Endothelial cell of umbilical vein (primary cell): Measurements from ENCODE around the gene NOPCHAP1. TPM values are rescaled to one million over a fixed set of nuclear protein-coding genes. Genes with fewer than 3 reads are reported as not detected.

Experiments
- BruUV-seq: library from RNA; stranded (reverse); fragments of 400-500 nt; replicated peaks from 2 replicates; lab custom pipeline; 2021; lab: Mats Ljungman, UMichigan
- CTCF ChIA-PET: fragments of 300-600, 350-600 bp; sonication (Branson Sonifier 250); formaldehyde crosslinking; loops from one replicate; lab custom pipeline; 2021; ENCODE audit warnings: antibody characterized with exemption, inconsistent platforms; lab: Charles Lee
- POLR2A ChIA-PET: fragments of 300-600, 350-600 bp; sonication (Branson Sonifier 250); formaldehyde crosslinking; loops from one replicate; lab custom pipeline; 2021; ENCODE audit warnings: antibody characterized with exemption, inconsistent platforms; lab: Charles Lee
- DNase-seq: peaks from one replicate; pipeline ENCODE4 v3.0.0-alpha.2; 2011; ENCODE audit warnings: low read depth, low spot score
- FAIRE-seq: peaks from 2 replicates; lab custom pipeline; 2011; peaks lifted over from hg19 to GRCh38; lab: Jason Lieb, UNC
- H2AFZ ChIP-seq: 2 replicates; pipeline ENCODE4 v1.6.0; 2012; ENCODE audit warnings: low read depth, low read length, control low read depth, inconsistent platforms
- H3K27ac ChIP-seq: 2 replicates; pipeline ENCODE4 v1.5.1; 2011; ENCODE audit warnings: low read depth, mild to moderate bottlenecking, control low read depth, low read length, moderate library complexity; ENCODE audit not compliant: insufficient read depth
- H3K27me3 ChIP-seq, 2 experiments: 2 replicates each; pipeline versions ENCODE4 v1.6.0 to v1.6.1; 2011; ENCODE audit warnings: low read length in 2 of 2, mixed read lengths in 1 of 2; ENCODE audit not compliant: control insufficient read depth in 2 of 2, insufficient read depth in 2 of 2
- H3K36me3 ChIP-seq, 2 experiments: 2 replicates in 1 of 2; 3 replicates in 1 of 2; pipeline ENCODE4 v1.5.1; 2011; ENCODE audit warnings: low read length in 2 of 2, mild to moderate bottlenecking in 1 of 2, moderate library complexity in 1 of 2; ENCODE audit not compliant: control insufficient read depth in 2 of 2, insufficient read depth in 2 of 2; ENCODE audit errors: extremely low read depth in 1 of 2
- H3K4me1 ChIP-seq: 3 replicates; pipeline ENCODE4 v1.5.1; 2011; ENCODE audit warnings: mild to moderate bottlenecking, low read length; ENCODE audit not compliant: control insufficient read depth, insufficient read depth; ENCODE audit errors: extremely low read depth
- H3K4me2 ChIP-seq: 2 replicates; pipeline ENCODE4 v1.6.1; 2011; ENCODE audit warnings: low read length, control low read depth, mixed read lengths; ENCODE audit not compliant: insufficient read depth
- H3K4me3 ChIP-seq, 3 experiments: fragments of 200-600 bp in 1 of 3; sonication (generic), shearing (Covaris generic) in 1 of 3; replicated peaks in 1 of 3; 2 replicates each; pipeline ENCODE4 v1.5.1; 2011 to 2016; ENCODE audit warnings: control low read depth in 3 of 3, low read length in 3 of 3, mild to moderate bottlenecking in 2 of 3, inconsistent platforms in 1 of 3, low read depth in 1 of 3, moderate library complexity in 1 of 3; ENCODE audit not compliant: insufficient read depth in 1 of 3
- H3K79me2 ChIP-seq: 2 replicates; pipeline ENCODE4 v1.6.0; 2012; ENCODE audit warnings: low read length, inconsistent platforms; ENCODE audit not compliant: control insufficient read depth, insufficient read depth
- H3K9ac ChIP-seq: replicated peaks from 2 replicates; pipeline ENCODE3; 2011; ENCODE audit warnings: low read length, control low read depth; ENCODE audit not compliant: insufficient read depth; ENCODE audit errors: extremely low read depth
- H3K9me1 ChIP-seq: replicated peaks from 3 replicates; pipeline ENCODE4 v1.6.0; 2011; ENCODE audit warnings: mild to moderate bottlenecking, low read length; ENCODE audit not compliant: control insufficient read depth, insufficient read depth; ENCODE audit errors: extremely low read depth
- H3K9me3 ChIP-seq: replicated peaks from 2 replicates; pipeline ENCODE4 v1.5.1; 2012; ENCODE audit warnings: low read length, inconsistent platforms; ENCODE audit not compliant: control insufficient read depth, insufficient read depth
- H4K20me1 ChIP-seq: replicated peaks from 2 replicates; pipeline ENCODE3; 2011; ENCODE audit warnings: mild to moderate bottlenecking, low read length; ENCODE audit not compliant: control insufficient read depth, insufficient read depth; ENCODE audit errors: extremely low read depth
- CTCF ChIP-seq, 2 donors: IDR thresholded peaks; 1 replicate in 1 of 2; 2 replicates in 1 of 2; pipeline ENCODE4 v1.5.1; 2011; ENCODE audit warnings: low read length in 2 of 2, mild to moderate bottlenecking in 2 of 2, moderate library complexity in 2 of 2, control low read depth in 1 of 2, inconsistent platforms in 1 of 2, low read depth in 1 of 2; ENCODE audit not compliant: insufficient read depth in 1 of 2; ENCODE audit errors: extremely low read depth in 1 of 2
- EZH2 ChIP-seq: IDR thresholded peaks from 2 replicates; pipeline ENCODE4 v1.6.1; 2012; ENCODE audit warnings: borderline replicate concordance, low read depth, mild to moderate bottlenecking, moderate library complexity, low read length, inconsistent platforms; ENCODE audit not compliant: severe bottlenecking
- FOS ChIP-seq: IDR thresholded peaks from 2 replicates; pipeline ENCODE4 v1.6.1; 2011; ENCODE audit warnings: mild to moderate bottlenecking, low read length, moderate library complexity, borderline replicate concordance; ENCODE audit not compliant: insufficient read depth
- GATA2 ChIP-seq: IDR thresholded peaks from 2 replicates; pipeline ENCODE4 v1.7.0; 2011; ENCODE audit warnings: low read depth, mild to moderate bottlenecking, moderate library complexity, mixed read lengths, low read length; ENCODE audit not compliant: insufficient read length, insufficient read depth
- JUN ChIP-seq: IDR thresholded peaks from 2 replicates; pipeline ENCODE4 v1.6.1; 2011; ENCODE audit warnings: borderline replicate concordance, low read depth; ENCODE audit not compliant: insufficient read length, insufficient read depth
- MAX ChIP-seq: IDR thresholded peaks from 2 replicates; pipeline ENCODE4 v1.6.1; 2011; ENCODE audit not compliant: insufficient read depth, insufficient read length
- MYC ChIP-seq: IDR thresholded peaks from one replicate; pipeline ENCODE4 v1.6.1; 2011; ENCODE audit warnings: mild to moderate bottlenecking, low read depth, low read length
- POLR2A ChIP-seq: IDR thresholded peaks from 2 replicates; pipeline ENCODE4 v1.6.1; 2012; ENCODE audit warnings: low read depth, mild to moderate bottlenecking, control low read depth, low read length
- POLR2AphosphoS5 ChIP-seq: IDR thresholded peaks from 2 replicates; pipeline ENCODE4 v1.6.1; 2012; ENCODE audit warnings: low read depth, mild to moderate bottlenecking, control low read depth, low read length, moderate library complexity; ENCODE audit not compliant: insufficient read depth
- dilution Hi-C: fragments of 300-500 bp; cut with MboI; formaldehyde crosslinking; loops from one replicate; pipeline ENCODE4 v1.15.0; 2019; ENCODE audit warnings: low sequenced_read_pairs; ENCODE audit not compliant: extremely low pct_ligation_motif_present
- intact Hi-C: fragments of 100-400 bp; cut with micrococcal nuclease; formaldehyde crosslinking; loops from one replicate; pipeline ENCODE4 v1.10.0; 2022
- polyA plus RNA-seq, 4 experiments: library from polyadenylated mRNA; depleted of rRNA in 3 of 4; stranded (reverse) in 3 of 4; unstranded in 1 of 4; fragments of >200 nt; gene quantifications; 2 replicates each; pipeline versions ENCODE4 v1.2.1 to v1.2.3, GENCODE V29; 2011 to 2012; ENCODE audit warnings: missing spikeins in 1 of 4
- total RNA-seq: library from RNA; stranded (reverse); gene quantifications from 2 replicates; pipeline ENCODE4 v1.2.3, GENCODE V29; 2021

NOPCHAP1 gene
- total and polyA plus RNA-seq, 2 donors (not counting 3 experiments of a cell fraction or from before 2014, with no cell fraction given) = 6.1 to 17.8 TPM

GRCh38 chr12:104964856-104965205 is 21.3 kb upstream of the NOPCHAP1 start:
- no peak overlapping the region for H2AFZ ChIP-seq
- TF ChIP-seq MAX = no peak
- no peak for TF ChIP-seq POLR2AphosphoS5
- TF ChIP-seq MYC = no peak
- no peak for TF ChIP-seq EZH2
- no peak for TF ChIP-seq GATA2
- H3K4me2 ChIP-seq = no peak overlapping the region
- BruUV-seq = no TSS peak
- no peaks in the 10 kb centered on the region for H3K36me3 ChIP-seq
- ChIA-PET CTCF (no interaction called here), POLR2A (no interaction called here)
- H3K4me1 ChIP-seq = no peaks in the 10 kb centered on the region
- no peak overlapping the region for H3K27ac ChIP-seq
- H3K27me3 ChIP-seq = peaks cover 0 to 16% of the 10 kb centered on the region in 2 experiments
- intact Hi-C loops (no loop called here), dilution Hi-C loops (no loop called here)
- H3K79me2 ChIP-seq = no peaks in the 10 kb centered on the region
- FAIRE-seq = no peak
- H3K9ac ChIP-seq = no peak overlapping the region
- H4K20me1 ChIP-seq = no peaks in the 10 kb centered on the region
- H3K9me1 ChIP-seq = no peaks in the 10 kb centered on the region
- H3K9me3 ChIP-seq = no peaks in the 10 kb centered on the region
- DNase-seq = no peak
- no peak overlapping the region for H3K4me3 ChIP-seq

- H4K20me1 ChIP-seq = no peaks in the 10 kb centered on the region
- H3K4me1 ChIP-seq = no peaks in the 10 kb centered on the region
- no peaks in the 10 kb centered on the region for H3K36me3 ChIP-seq
- H2AFZ ChIP-seq = no peak overlapping the region
- H3K27ac ChIP-seq = no peak overlapping the region
- H3K79me2 ChIP-seq = no peaks in the 10 kb centered on the region
- no peaks in the 10 kb centered on the region for H3K9me1 ChIP-seq
- H3K27me3 ChIP-seq = peaks cover 0 to 16% of the 10 kb centered on the region in 2 experiments
- DNase-seq (no peak), FAIRE-seq (no peak)
- no peak overlapping the region for H3K9ac ChIP-seq
- H3K4me3 ChIP-seq = no peak overlapping the region
- TF ChIP-seq FOS = no peak
- no peak for TF ChIP-seq CTCF (IDR thresholded peaks at IDR 0.05; ENCODE audit: extremely low read depth in 1 of 2, insufficient read depth in 1 of 2, low read depth in 1 of 2, low read length in 2 of 2)
- no peak for TF ChIP-seq EZH2
- no peak for TF ChIP-seq POLR2AphosphoS5
- TF ChIP-seq MYC = no peak
- TF ChIP-seq JUN = no peak
- TF ChIP-seq GATA2 = no peak
- no peak for TF ChIP-seq POLR2A
- TF ChIP-seq MAX = no peak
- H3K9me3 ChIP-seq = no peaks in the 10 kb centered on the region
- intact Hi-C loops = no loop called here
- ChIA-PET CTCF (interaction anchor here (1.6 kb wide), 1 partner anchor 585 kb away, joined by 5 read pairs; no protein-coding TSS in a partner anchor), POLR2A (no interaction called here)
- dilution Hi-C loops = no loop called here
- no TSS peak for BruUV-seq
- no peak overlapping the region for H3K4me2 ChIP-seq
These were observed 19.4 kb upstream of the NOPCHAP1 start for GRCh38 chr12:104966677-104967076.
